Liver (tissue), 3 donors: ENCODE data around the gene SLC12A1.

Experiments
- ATF3 ChIP-seq: IDR thresholded peaks from 2 replicates; pipeline ENCODE4 v1.6.1; 2016; ENCODE audit warnings: antibody characterized with exemption
- CTCF ChIP-seq: fragments of 150-350 bp; IDR thresholded peaks from 2 replicates; pipeline ENCODE4 v1.5.1; 2017; ENCODE audit warnings: improper control_type of control experiment, low read depth, low read length; ENCODE audit not compliant: missing input control
- EGR1 ChIP-seq, 2 donors: IDR thresholded peaks; 2 replicates each; pipeline ENCODE4 v1.6.1; 2016 to 2018; ENCODE audit warnings: antibody characterized with exemption in 2 of 2, low read depth in 2 of 2
- FOXA1 ChIP-seq: IDR thresholded peaks from 2 replicates; pipeline ENCODE4 v1.6.1; 2016; ENCODE audit warnings: antibody characterized with exemption
- FOXA2 ChIP-seq: IDR thresholded peaks from 2 replicates; pipeline ENCODE4 v1.6.1; 2016; ENCODE audit warnings: antibody characterized with exemption
- HNF4A ChIP-seq, 2 donors: conservative IDR thresholded peaks; 2 replicates each; pipeline ENCODE4 v1.6.1; 2016; ENCODE audit warnings: antibody characterized with exemption in 2 of 2, mild to moderate bottlenecking in 2 of 2
- HNF4G ChIP-seq: IDR thresholded peaks from 2 replicates; pipeline ENCODE4 v1.6.1; 2016; ENCODE audit warnings: antibody characterized with exemption
- MAX ChIP-seq: IDR thresholded peaks from 2 replicates; pipeline ENCODE4 v1.6.1; 2016; ENCODE audit warnings: antibody characterized with exemption
- REST ChIP-seq: IDR thresholded peaks from 2 replicates; pipeline ENCODE4 v1.6.1; 2016; ENCODE audit warnings: antibody characterized with exemption, mild to moderate bottlenecking
- YY1 ChIP-seq: IDR thresholded peaks from 2 replicates; pipeline ENCODE4 v1.6.1; 2016; ENCODE audit warnings: antibody characterized with exemption, mild to moderate bottlenecking
- ZBTB33 ChIP-seq: IDR thresholded peaks from 2 replicates; pipeline ENCODE4 v1.6.1; 2016; ENCODE audit warnings: antibody characterized with exemption
- donor health status: healthy.
- donor health status: healthy.

- no peak for TF ChIP-seq ATF3
- TF ChIP-seq EGR1 (IDR thresholded peaks at IDR 0.05; ENCODE audit: low read depth in 2 of 2), result no peak
- TF ChIP-seq CTCF, result no peak
- TF ChIP-seq MAX, result no peak
- TF ChIP-seq HNF4G, result no peak
- no peak for TF ChIP-seq ZBTB33
- no peak for TF ChIP-seq YY1
- no peak for TF ChIP-seq FOXA2
- no peak for TF ChIP-seq FOXA1
- no peak for TF ChIP-seq HNF4A (conservative IDR thresholded peaks at IDR 0.05)
- TF ChIP-seq REST, result no peak
Observed at GRCh38 chr15:48289628-48290027, 83.5 kb downstream of the SLC12A1 start.
